Fibroblast of lung (primary cell): Measurements from ENCODE around the gene CAPN13. TPM values are rescaled to one million over a fixed set of nuclear protein-coding genes. Genes with fewer than 3 reads are reported as not detected.

ENCODE experiments used
- DNase-seq, 2 donors: peaks; one replicate each; pipeline versions ENCODE4 v3.0.0 to v3.0.0-alpha.2; 2010; ENCODE audit warnings: low read depth in 2 of 2
- H2AFZ ChIP-seq: 2 replicates; pipeline ENCODE4 v1.5.1; 2012; ENCODE audit warnings: low read length, control low read depth, inconsistent platforms
- H3K27ac ChIP-seq: 2 replicates; pipeline ENCODE4 v1.5.1; 2011; ENCODE audit warnings: low read length, control low read depth; ENCODE audit not compliant: insufficient read depth
- H3K27me3 ChIP-seq: 2 replicates; pipeline ENCODE4 v1.5.1; 2011; ENCODE audit warnings: mild to moderate bottlenecking, low read length; ENCODE audit not compliant: control insufficient read depth, insufficient read depth
- H3K36me3 ChIP-seq: 2 replicates; pipeline ENCODE4 v1.5.1; 2011; ENCODE audit warnings: low read length; ENCODE audit not compliant: control insufficient read depth, insufficient read depth
- H3K4me1 ChIP-seq: 2 replicates; pipeline ENCODE4 v1.5.1; 2011; ENCODE audit warnings: low read length; ENCODE audit not compliant: control insufficient read depth, insufficient read depth; ENCODE audit errors: extremely low read depth
- H3K4me2 ChIP-seq: 2 replicates; pipeline ENCODE4 v1.5.1; 2011; ENCODE audit warnings: low read length, control low read depth; ENCODE audit not compliant: insufficient read depth; ENCODE audit errors: extremely low read depth
- H3K4me3 ChIP-seq, 4 experiments: fragments of 200-600 bp in 1 of 4; sonication (generic) in 1 of 4; replicated peaks in 1 of 4; 2 replicates each; pipeline ENCODE4 v1.5.1; 2011 to 2016; ENCODE audit warnings: low read length in 4 of 4, low read depth in 3 of 4, mild to moderate bottlenecking in 3 of 4, control low read depth in 2 of 4, inconsistent platforms in 1 of 4, mixed read lengths in 1 of 4; ENCODE audit not compliant: insufficient read depth in 1 of 4; ENCODE audit errors: control extremely low read depth in 1 of 4
- H3K79me2 ChIP-seq: 2 replicates; pipeline ENCODE4 v1.5.1; 2012; ENCODE audit warnings: mild to moderate bottlenecking, low read length, inconsistent platforms; ENCODE audit not compliant: control insufficient read depth, insufficient read depth
- H3K9ac ChIP-seq: 2 replicates; pipeline ENCODE4 v1.5.1; 2011; ENCODE audit warnings: mild to moderate bottlenecking, low read length, control low read depth; ENCODE audit not compliant: insufficient read depth
- H3K9me3 ChIP-seq: 2 replicates; pipeline ENCODE4 v1.5.1; 2012; ENCODE audit warnings: low read depth, low read length; ENCODE audit not compliant: control insufficient read depth, insufficient read depth
- H4K20me1 ChIP-seq: 2 replicates; pipeline ENCODE4 v1.5.1; 2011; ENCODE audit warnings: low read length; ENCODE audit not compliant: control insufficient read depth, insufficient read depth; ENCODE audit errors: extremely low read depth
- CTCF ChIP-seq, 2 donors: IDR thresholded peaks in 1 of 2; conservative IDR thresholded peaks in 1 of 2; 1 replicate in 1 of 2; 2 replicates in 1 of 2; pipeline ENCODE4 v1.5.1; 2011 to 2012; ENCODE audit warnings: low read length in 2 of 2, control low read depth in 1 of 2, inconsistent platforms in 1 of 2, low read depth in 1 of 2, mild to moderate bottlenecking in 1 of 2
- EZH2 ChIP-seq: IDR thresholded peaks from 2 replicates; pipeline ENCODE4 v1.5.1; 2012; ENCODE audit warnings: low read length, control low read depth, mild to moderate bottlenecking; ENCODE audit errors: missing control alignments
- polyA plus RNA-seq, 2 donors: library from polyadenylated mRNA; depleted of rRNA in 1 of 2; stranded (reverse) in 1 of 2; unstranded in 1 of 2; fragments of >200 nt; gene quantifications; 2 replicates each; pipeline ENCODE4 v1.2.1, GENCODE V29; 2011 to 2012; ENCODE audit warnings: missing spikeins in 1 of 2
- total RNA-seq: library from RNA; depleted of rRNA; stranded (reverse); fragments of >200 nt; gene quantifications from 2 replicates; pipeline ENCODE4 v1.2.1, GENCODE V29; 2014

CAPN13 gene
- total and polyA plus RNA-seq, 2 donors (not counting 1 experiment from before 2014, with no cell fraction given), result not detected

DNA sequence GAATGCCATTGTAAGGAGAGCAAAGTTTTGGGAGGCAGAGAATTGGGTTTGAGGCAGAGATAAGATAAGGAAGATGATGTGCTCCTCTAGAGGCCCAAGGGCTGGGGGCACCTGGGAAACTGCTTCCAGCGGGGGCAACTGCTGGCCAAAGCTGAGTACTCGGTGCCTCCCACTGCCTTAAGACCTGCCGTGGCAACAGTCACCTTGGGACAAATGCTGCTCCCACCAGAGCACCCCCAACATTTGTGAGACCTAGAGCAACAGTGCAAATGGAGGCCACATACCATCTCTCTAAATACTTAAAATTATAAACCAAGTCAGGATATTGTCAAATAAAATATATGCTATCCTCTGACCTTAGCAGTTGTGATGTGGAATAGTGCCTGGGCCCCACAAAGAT lies 127.1 kb downstream of the CAPN13 start:
- no peaks in the 10 kb centered on the region for H3K27me3 ChIP-seq
- TF ChIP-seq CTCF (conservative IDR thresholded peaks at IDR 0.05 in 1 of 2, IDR thresholded peaks at IDR 0.05 in 1 of 2; ENCODE audit: low read depth in 1 of 2, low read length in 2 of 2) (no peak), EZH2 (no peak)
- no peaks in the 10 kb centered on the region for H4K20me1 ChIP-seq
- no peak overlapping the region for H3K4me3 ChIP-seq
- H3K4me2 ChIP-seq, result no peak overlapping the region
- no peak overlapping the region for H3K9ac ChIP-seq
- no peak for DNase-seq
- no peak overlapping the region for H2AFZ ChIP-seq
- H3K9me3 ChIP-seq, result no peaks in the 10 kb centered on the region
- no peak overlapping the region for H3K27ac ChIP-seq
- no peaks in the 10 kb centered on the region for H3K79me2 ChIP-seq
- H3K36me3 ChIP-seq, result no peaks in the 10 kb centered on the region
- H3K4me1 ChIP-seq, result no peaks in the 10 kb centered on the region

DNA sequence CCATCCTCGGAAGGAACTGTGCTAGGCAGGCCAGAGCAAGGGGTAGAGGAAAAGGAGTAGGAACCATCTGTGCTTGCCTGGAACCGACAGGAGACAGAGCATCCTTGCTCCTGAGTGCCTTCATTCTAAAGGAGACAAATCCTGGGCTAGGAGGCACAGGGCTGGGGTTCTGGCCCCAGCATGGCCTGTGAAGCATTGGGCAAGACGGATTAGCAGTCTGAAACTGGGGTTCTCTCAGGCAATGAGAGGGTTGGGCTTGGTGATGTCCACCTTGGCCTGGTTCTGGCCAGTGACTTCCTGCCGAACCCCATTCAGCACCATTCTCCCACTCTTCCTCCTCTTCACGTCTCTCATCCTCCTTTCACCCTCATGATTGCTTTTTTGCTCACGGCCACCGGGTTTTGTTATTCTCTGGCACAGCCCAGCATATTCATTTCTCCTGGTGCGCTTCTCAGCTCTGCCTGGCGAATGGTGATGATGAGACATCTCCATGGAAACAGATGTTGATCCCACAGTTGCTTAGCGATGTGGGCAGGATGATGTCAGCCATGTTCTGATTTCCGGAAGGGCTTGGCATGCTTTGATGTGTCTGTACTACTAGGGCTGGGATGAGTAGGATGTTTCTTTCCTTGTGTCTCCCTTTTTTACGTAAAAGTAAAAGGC lies 127.7 kb downstream of the CAPN13 start:
- H3K36me3 ChIP-seq, result no peaks in the 10 kb centered on the region
- DNase-seq, result peak; percentile 42 to 74
- no peaks in the 10 kb centered on the region for H3K79me2 ChIP-seq
- H3K9me3 ChIP-seq, result no peaks in the 10 kb centered on the region
- no peak overlapping the region for H2AFZ ChIP-seq
- no peak overlapping the region for H3K9ac ChIP-seq
- H3K27ac ChIP-seq, result peak overlapping the region; percentile 40
- H4K20me1 ChIP-seq, result no peaks in the 10 kb centered on the region
- no peak overlapping the region for H3K4me2 ChIP-seq
- no peaks in the 10 kb centered on the region for H3K27me3 ChIP-seq
- no peaks in the 10 kb centered on the region for H3K4me1 ChIP-seq
- TF ChIP-seq EZH2, result no peak
- no peak for TF ChIP-seq CTCF (conservative IDR thresholded peaks at IDR 0.05 in 1 of 2, IDR thresholded peaks at IDR 0.05 in 1 of 2; ENCODE audit: low read depth in 1 of 2, low read length in 2 of 2)
- H3K4me3 ChIP-seq, result no peak overlapping the region

DNA sequence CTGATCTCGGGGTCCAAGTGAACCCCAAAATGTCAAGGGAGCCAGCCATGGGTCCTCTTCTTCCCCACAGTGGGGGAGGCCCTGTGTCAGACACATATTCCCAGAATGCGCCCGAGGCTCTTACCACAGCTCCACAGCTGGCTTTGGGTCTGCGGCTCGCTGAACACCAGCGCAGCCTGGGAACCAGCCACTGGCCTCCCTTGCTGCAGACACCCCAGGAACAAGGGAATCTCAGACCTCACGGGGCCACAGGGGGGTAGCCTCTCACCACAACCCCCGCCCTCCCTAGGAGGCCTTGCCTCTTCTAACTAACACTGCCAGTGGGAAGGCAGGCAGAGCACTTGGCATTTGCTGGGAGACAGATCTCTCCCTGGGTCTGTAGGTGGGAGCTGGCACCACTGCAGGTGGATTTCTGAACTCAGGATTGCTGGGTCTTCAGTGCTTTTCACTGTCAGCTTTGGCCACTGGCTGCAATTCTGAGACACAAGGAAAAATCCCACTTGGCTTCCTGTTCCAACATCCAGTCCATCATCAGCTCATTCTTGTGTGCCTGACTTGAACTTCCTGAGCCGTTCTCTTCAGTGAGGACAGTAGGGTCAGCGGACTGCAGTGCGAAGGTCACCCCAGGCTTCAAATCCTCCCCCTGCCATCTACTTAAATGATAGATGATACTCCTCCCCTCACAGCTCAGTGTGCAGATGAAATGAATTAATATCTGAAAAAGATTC lies 128.7 kb downstream of the CAPN13 start:
- H3K4me2 ChIP-seq, result no peak overlapping the region
- H3K9ac ChIP-seq, result no peak overlapping the region
- no peaks in the 10 kb centered on the region for H3K36me3 ChIP-seq
- no peaks in the 10 kb centered on the region for H3K9me3 ChIP-seq
- no peaks in the 10 kb centered on the region for H4K20me1 ChIP-seq
- no peaks in the 10 kb centered on the region for H3K79me2 ChIP-seq
- H3K4me3 ChIP-seq, result no peak overlapping the region
- no peaks in the 10 kb centered on the region for H3K27me3 ChIP-seq
- TF ChIP-seq EZH2 (no peak), CTCF (conservative IDR thresholded peaks at IDR 0.05 in 1 of 2, IDR thresholded peaks at IDR 0.05 in 1 of 2; ENCODE audit: low read depth in 1 of 2, low read length in 2 of 2) (no peak)
- H2AFZ ChIP-seq, result no peak overlapping the region
- H3K4me1 ChIP-seq, result no peaks in the 10 kb centered on the region
- no peak overlapping the region for H3K27ac ChIP-seq
- DNase-seq, result no peak
